Smooth muscle cell (in vitro differentiated cells): ENCODE data around the gene DPY30. TPM values are rescaled to one million over a fixed set of nuclear protein-coding genes. Genes with fewer than 3 reads are reported as not detected.
"Not testable (repeated sequence)": the region's sequence is repeated elsewhere in the genome, so short reads cannot be mapped to it uniquely, and the experiment has no call there.

ENCODE experiments used
- DNase-seq: peaks from one replicate; lab custom pipeline; 2025; ENCODE audit not compliant: unreplicated experiment; lab: John Stamatoyannopoulos, UW
- H2AFZ ChIP-seq: fragments of 200-600 bp; sonication (generic); 2 replicates; pipeline ENCODE4 v1.6.0; 2016; ENCODE audit warnings: antibody characterized with exemption, low read depth, mild to moderate bottlenecking
- H3F3A ChIP-seq: fragments of 200-600 bp; sonication (generic); 2 replicates; pipeline ENCODE4 v1.6.0; 2017; ENCODE audit warnings: antibody characterized with exemption, low read depth
- H3K27ac ChIP-seq: fragments of 200-600 bp; sonication (generic); 2 replicates; pipeline ENCODE4 v1.5.1; 2016; ENCODE audit warnings: low read depth, mild to moderate bottlenecking
- H3K27me3 ChIP-seq: fragments of 200-600 bp; sonication (generic); 2 replicates; pipeline ENCODE4 v1.6.1; 2016; ENCODE audit warnings: low read depth, mild to moderate bottlenecking
- H3K36me3 ChIP-seq: fragments of 200-600 bp; sonication (generic); 2 replicates; pipeline ENCODE4 v1.5.1; 2016; ENCODE audit warnings: low read depth
- H3K4me1 ChIP-seq: fragments of 200-600 bp; sonication (generic); 2 replicates; pipeline ENCODE4 v1.5.1; 2016; ENCODE audit warnings: low read depth
- H3K4me2 ChIP-seq: fragments of 200-600 bp; sonication (generic); 2 replicates; pipeline ENCODE4 v1.6.0; 2016; ENCODE audit warnings: mild to moderate bottlenecking
- H3K4me3 ChIP-seq: fragments of 200-600 bp; sonication (generic); 2 replicates; pipeline ENCODE4 v1.5.1; 2016; ENCODE audit warnings: mild to moderate bottlenecking
- H3K79me2 ChIP-seq: fragments of 200-600 bp; sonication (generic); 2 replicates; pipeline ENCODE4 v1.6.0; 2016; ENCODE audit warnings: low read depth, mild to moderate bottlenecking
- H3K9ac ChIP-seq: fragments of 200-600 bp; sonication (generic); 2 replicates; pipeline ENCODE4 v1.6.0; 2016; ENCODE audit warnings: low read depth
- H3K9me3 ChIP-seq: fragments of 200-600 bp; sonication (generic); replicated peaks from 2 replicates; pipeline ENCODE4 v1.5.1; 2016; ENCODE audit warnings: low read depth
- H4K20me1 ChIP-seq: fragments of 200-600 bp; sonication (generic); 2 replicates; pipeline ENCODE4 v1.6.0; 2016; ENCODE audit warnings: low read depth
- WGBS: methylation state at CpG from one replicate; pipeline ENCODE4 v1.1.7; 2016; ENCODE audit warnings: low lambda C conversion rate; 5-methylcytosine and 5-hydroxymethylcytosine counted together
- polyA plus RNA-seq: library from polyadenylated mRNA; unstranded; fragments of >200 nt; fragmentation: Nextera tagmentation; extraction: Ambion mirVana; gene quantifications from 2 replicates; pipeline ENCODE4 v1.2.1, GENCODE V29; 2016
- total RNA-seq: library from RNA; depleted of rRNA; stranded (reverse); fragments of >200 nt; gene quantifications from 2 replicates; pipeline ENCODE4 v1.2.3, GENCODE V29; 2014
- TF ChIP-seq, protein P1 (sequence below): fragments of 200-600 bp; sonication (generic); IDR thresholded peaks from 2 replicates; pipeline ENCODE4 v1.5.1; 2017; ENCODE audit warnings: borderline replicate concordance, mild to moderate bottlenecking, antibody characterized with exemption; ENCODE audit not compliant: insufficient read depth, poor library complexity, severe bottlenecking

The DPY30 gene
- total and polyA plus RNA-seq, 2 experiments from 2014 or later: 97.4 to 103 TPM

DNA sequence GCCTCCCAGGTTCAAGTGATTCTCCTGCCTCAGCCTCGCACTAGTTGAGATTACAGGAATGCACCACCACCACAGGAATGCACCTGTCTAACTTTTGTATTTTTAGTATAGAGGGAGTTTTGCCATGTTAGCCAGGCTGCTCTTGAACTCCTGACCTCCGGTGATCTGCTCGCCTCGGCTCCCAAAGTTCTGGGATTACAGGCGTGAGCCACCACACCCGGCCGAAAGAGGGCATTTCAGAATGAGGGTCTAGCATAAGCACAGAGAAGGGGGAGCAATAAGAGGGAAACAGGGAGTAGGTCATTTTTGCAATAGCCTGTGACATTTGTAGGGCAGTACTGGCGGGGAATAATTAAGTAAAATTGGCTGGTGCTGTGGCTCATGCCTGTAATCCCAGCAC lies 21.8 kb upstream of the DPY30 start:
- no peak for DNase-seq
- H3F3A ChIP-seq: no peaks in the 10 kb centered on the region
- no peaks in the 10 kb centered on the region for H4K20me1 ChIP-seq
- H2AFZ ChIP-seq: no peak overlapping the region
- no peaks in the 10 kb centered on the region for H3K9me3 ChIP-seq
- no peak overlapping the region for H3K27ac ChIP-seq
- H3K4me3 ChIP-seq: no peak overlapping the region
- peaks cover 11% of the 10 kb centered on the region for H3K4me1 ChIP-seq
- TF ChIP-seq, protein P1, sequence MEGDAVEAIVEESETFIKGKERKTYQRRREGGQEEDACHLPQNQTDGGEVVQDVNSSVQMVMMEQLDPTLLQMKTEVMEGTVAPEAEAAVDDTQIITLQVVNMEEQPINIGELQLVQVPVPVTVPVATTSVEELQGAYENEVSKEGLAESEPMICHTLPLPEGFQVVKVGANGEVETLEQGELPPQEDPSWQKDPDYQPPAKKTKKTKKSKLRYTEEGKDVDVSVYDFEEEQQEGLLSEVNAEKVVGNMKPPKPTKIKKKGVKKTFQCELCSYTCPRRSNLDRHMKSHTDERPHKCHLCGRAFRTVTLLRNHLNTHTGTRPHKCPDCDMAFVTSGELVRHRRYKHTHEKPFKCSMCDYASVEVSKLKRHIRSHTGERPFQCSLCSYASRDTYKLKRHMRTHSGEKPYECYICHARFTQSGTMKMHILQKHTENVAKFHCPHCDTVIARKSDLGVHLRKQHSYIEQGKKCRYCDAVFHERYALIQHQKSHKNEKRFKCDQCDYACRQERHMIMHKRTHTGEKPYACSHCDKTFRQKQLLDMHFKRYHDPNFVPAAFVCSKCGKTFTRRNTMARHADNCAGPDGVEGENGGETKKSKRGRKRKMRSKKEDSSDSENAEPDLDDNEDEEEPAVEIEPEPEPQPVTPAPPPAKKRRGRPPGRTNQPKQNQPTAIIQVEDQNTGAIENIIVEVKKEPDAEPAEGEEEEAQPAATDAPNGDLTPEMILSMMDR: no peak
- H3K79me2 ChIP-seq: peaks cover 19% of the 10 kb centered on the region
- no peaks in the 10 kb centered on the region for H3K27me3 ChIP-seq
- no peaks in the 10 kb centered on the region for H3K36me3 ChIP-seq
- no peak overlapping the region for H3K9ac ChIP-seq
- WGBS: 95% methylated on average over 8 of the region's 8 CpGs
- H3K4me2 ChIP-seq: no peak overlapping the region

DNA sequence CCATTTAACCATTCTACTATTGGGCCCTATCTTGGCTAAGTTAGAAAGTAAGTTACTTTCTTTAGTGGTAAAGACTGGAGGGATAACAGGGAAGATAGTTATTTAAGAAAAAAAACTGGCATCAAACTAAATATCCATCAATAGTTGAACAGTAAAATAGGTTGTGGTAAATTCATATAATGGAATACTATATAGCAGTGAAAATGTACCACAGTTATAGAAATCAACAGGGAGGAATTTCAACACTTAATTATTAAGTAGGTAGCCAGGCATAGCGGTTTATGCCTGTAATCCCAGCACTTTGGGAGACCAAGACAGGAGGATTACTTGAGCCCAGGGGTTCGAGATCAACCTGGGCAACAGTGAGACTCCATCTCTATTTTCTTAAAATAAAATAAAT lies 20.7 kb upstream of the DPY30 start:
- no peaks in the 10 kb centered on the region for H3K27me3 ChIP-seq
- H4K20me1 ChIP-seq: no peaks in the 10 kb centered on the region
- no peak for DNase-seq
- no peak overlapping the region for H3K27ac ChIP-seq
- no peak overlapping the region for H2AFZ ChIP-seq
- no peaks in the 10 kb centered on the region for H3K36me3 ChIP-seq
- H3K4me1 ChIP-seq: peaks cover 11% of the 10 kb centered on the region
- H3K4me2 ChIP-seq: no peak overlapping the region
- no peaks in the 10 kb centered on the region for H3K9me3 ChIP-seq
- peaks cover 8% of the 10 kb centered on the region for H3K79me2 ChIP-seq
- H3K9ac ChIP-seq: no peak overlapping the region
- TF ChIP-seq, protein P1: no peak
- WGBS: 94% methylated on average over 2 of the region's 2 CpGs
- H3F3A ChIP-seq: no peaks in the 10 kb centered on the region
- H3K4me3 ChIP-seq: no peak overlapping the region

DNA sequence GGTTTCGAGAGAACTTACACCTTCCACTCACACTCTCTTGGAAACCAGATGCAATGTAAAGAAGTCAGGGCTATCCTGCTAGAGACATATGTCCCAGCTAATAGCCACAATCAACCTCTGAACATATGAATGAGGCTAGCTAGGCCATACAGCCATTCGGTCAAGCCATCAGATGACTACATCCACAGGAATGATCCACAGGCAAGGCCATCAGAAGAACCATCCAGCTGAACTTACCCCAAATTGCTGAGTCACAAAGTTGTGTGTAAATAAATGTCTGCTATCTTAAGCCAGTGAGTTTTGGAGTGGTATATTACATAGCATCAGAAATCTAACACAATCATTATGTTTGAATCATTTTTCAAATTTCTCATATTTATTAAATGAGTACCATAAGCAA lies 18.5 kb upstream of the DPY30 start:
- no peak overlapping the region for H2AFZ ChIP-seq
- WGBS: 80% methylated on average over 2 of the region's 2 CpGs
- no peak for DNase-seq

DNA sequence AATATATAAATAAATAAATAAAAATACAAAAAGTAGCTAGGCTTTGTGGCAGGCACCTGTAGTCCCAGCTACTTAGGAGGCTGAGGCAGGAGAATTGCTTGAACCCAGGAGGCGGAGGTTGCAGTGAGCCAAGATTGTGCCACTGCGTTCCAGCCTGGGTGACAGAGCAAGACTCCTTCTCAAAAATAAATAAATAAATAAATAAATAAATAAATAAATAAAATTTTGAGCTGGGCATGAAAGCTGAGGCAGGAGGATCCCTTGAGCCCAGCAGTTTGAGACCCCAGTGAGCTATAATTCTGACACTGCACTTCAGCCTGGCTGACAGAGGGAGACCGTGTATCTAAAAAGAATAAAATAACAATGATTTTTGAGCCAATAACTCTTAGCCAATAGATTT lies 15.0 kb upstream of the DPY30 start:
- 75% methylated on average over 3 of the region's 3 CpGs for WGBS

More for the DNA sequence above, 18.5 kb upstream of the DPY30 start:
- Histone ChIP-seq H3K4me2 (no peak overlapping the region), H3K4me3 (no peak overlapping the region), H3K79me2 (no peaks in the 10 kb centered on the region), H3K27me3 (no peaks in the 10 kb centered on the region), H3F3A (no peaks in the 10 kb centered on the region), H3K36me3 (no peaks in the 10 kb centered on the region), H4K20me1 (no peaks in the 10 kb centered on the region), H3K27ac (no peak overlapping the region), H3K4me1 (peaks cover 4% of the 10 kb centered on the region), H3K9ac (no peak overlapping the region), H3K9me3 (no peaks in the 10 kb centered on the region)
- TF ChIP-seq, protein P1: no peak

More for the DNA sequence above, 15.0 kb upstream of the DPY30 start:
- H3F3A ChIP-seq, H3K9ac ChIP-seq, H3K27ac ChIP-seq, H3K4me1 ChIP-seq, H3K36me3 ChIP-seq, DNase-seq, H2AFZ ChIP-seq, H3K27me3 ChIP-seq, H3K4me2 ChIP-seq, H3K79me2 ChIP-seq, H3K9me3 ChIP-seq, H3K4me3 ChIP-seq, H4K20me1 ChIP-seq: not testable (repeated sequence)
